Stimulated activated naive B cell treated with anti-CD40 and anti-IgM and Interleukin-4, amounts not matched to agents 10 μg/mL and 1 μg/mL and 100 μg/mL, for 72 hours (primary cell): ENCODE results near the gene SPATA2.
A peak's percentile ranks its signal among the peaks of the same experiment; 100 is the strongest.

Experiments used
- ATAC-seq, 2 donors: fragments of 150-1000 bp; cut with Tn5 transposase; replicated peaks; 2 replicates each; pipeline ENCODE4 v1.10.0; 2021; ENCODE audit warnings: moderate library complexity in 1 of 2
- DNase-seq: peaks from one replicate; pipeline ENCODE4 v3.0.0; 2021
- H3K27ac Mint-ChIP-seq: one replicate; pipeline ENCODE4 v1.8.0; 2022; ENCODE audit warnings: mild to moderate bottlenecking, mixed read lengths
- H3K27me3 Mint-ChIP-seq, 2 donors: one replicate each; pipeline ENCODE4 v1.8.0; 2022; ENCODE audit warnings: mixed read lengths in 2 of 2
- H3K36me3 Mint-ChIP-seq, 2 donors: one replicate each; pipeline ENCODE4 v1.8.0; 2022; ENCODE audit warnings: mixed read lengths in 2 of 2, mild to moderate bottlenecking in 1 of 2
- H3K4me1 Mint-ChIP-seq, 2 donors: one replicate each; pipeline ENCODE4 v1.8.0; 2022; ENCODE audit warnings: mixed read lengths in 2 of 2, mild to moderate bottlenecking in 1 of 2
- H3K4me3 Mint-ChIP-seq, 2 donors: one replicate each; pipeline ENCODE4 v1.8.0; 2022; ENCODE audit warnings: mild to moderate bottlenecking in 2 of 2, mixed read lengths in 2 of 2, moderate library complexity in 1 of 2
- H3K9me3 Mint-ChIP-seq, 2 donors: one replicate each; pipeline ENCODE4 v1.8.0; 2022; ENCODE audit warnings: mixed read lengths in 2 of 2, mild to moderate bottlenecking in 1 of 2

SPATA2 gene

DNA sequence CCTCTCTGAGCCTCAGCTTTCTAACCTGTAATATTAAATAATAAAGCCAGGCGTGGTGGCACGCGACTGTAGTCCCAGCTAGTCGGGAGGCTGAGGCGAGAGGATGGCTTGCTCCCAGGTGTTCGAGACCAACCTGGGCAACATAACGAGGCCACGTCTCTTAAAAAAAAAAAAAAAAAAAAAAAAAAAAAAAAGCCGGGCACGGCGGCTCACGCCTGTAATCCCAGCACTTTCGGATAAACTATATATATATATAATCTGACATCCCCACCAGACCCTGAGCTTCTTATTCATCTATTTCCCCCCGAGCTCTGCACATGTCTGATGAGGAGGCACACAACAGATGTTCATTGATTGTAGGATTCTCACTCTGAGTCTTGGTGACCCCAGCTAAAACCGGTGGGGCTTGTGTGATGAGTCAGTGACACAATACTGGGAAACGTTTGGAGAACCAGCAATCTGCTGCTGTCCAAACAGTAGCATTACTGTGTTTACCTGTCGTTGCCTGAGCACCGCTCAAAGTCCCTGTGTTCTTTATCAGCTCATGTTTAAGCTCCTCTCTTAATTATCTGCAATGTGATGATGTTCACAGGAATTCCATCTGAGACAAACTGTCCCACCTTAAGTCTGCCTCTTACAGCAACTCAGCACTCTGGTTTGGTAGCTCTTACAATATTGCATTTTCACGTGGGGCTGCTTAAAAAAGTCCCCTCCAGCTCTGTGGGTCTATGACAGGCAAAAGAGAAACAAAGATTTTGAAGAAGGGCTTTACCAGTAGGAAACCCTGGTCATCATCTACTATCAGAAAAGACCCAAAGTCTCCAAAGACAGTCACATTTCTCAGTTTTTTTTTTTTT is 1.0 kb upstream of the SPATA2 start:
- peak overlapping the region; percentile 96 to 98 for H3K4me3 Mint-ChIP-seq
- DNase-seq (no peak), ATAC-seq (no peak)
- H3K9me3 Mint-ChIP-seq, result no peaks in the 10 kb centered on the region
- H3K4me1 Mint-ChIP-seq, result peaks cover 12 to 37% of the 10 kb centered on the region in 2 donors
- H3K27ac Mint-ChIP-seq, result peak overlapping the region; percentile 100
- no peaks in the 10 kb centered on the region for H3K36me3 Mint-ChIP-seq
- no peaks in the 10 kb centered on the region for H3K27me3 Mint-ChIP-seq

DNA sequence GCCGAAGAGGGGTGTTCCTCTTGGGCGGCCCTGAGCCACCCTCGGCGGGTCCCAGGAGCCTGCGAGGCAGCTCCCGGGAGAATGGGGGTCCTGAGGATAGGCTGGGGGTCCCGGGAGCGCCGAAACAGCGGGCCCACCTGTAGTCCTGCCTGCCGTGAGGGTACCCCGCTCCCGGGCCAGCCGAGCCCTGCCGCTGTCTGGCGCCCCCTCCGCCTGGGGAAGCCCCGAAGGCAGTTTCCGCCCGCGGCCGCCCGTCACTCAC is 280 bp downstream of the SPATA2 start:
- peaks cover 13 to 37% of the 10 kb centered on the region in 2 donors for H3K4me1 Mint-ChIP-seq
- no peak for DNase-seq
- H3K27ac Mint-ChIP-seq, result peak overlapping the region; percentile 100
- H3K36me3 Mint-ChIP-seq, result peaks cover 0 to 4% of the 10 kb centered on the region in 2 donors
- no peaks in the 10 kb centered on the region for H3K9me3 Mint-ChIP-seq
- H3K27me3 Mint-ChIP-seq, result no peaks in the 10 kb centered on the region
- H3K4me3 Mint-ChIP-seq, result peak overlapping the region; percentile 96 to 98
- ATAC-seq, result peak; percentile 15 to 44

DNA sequence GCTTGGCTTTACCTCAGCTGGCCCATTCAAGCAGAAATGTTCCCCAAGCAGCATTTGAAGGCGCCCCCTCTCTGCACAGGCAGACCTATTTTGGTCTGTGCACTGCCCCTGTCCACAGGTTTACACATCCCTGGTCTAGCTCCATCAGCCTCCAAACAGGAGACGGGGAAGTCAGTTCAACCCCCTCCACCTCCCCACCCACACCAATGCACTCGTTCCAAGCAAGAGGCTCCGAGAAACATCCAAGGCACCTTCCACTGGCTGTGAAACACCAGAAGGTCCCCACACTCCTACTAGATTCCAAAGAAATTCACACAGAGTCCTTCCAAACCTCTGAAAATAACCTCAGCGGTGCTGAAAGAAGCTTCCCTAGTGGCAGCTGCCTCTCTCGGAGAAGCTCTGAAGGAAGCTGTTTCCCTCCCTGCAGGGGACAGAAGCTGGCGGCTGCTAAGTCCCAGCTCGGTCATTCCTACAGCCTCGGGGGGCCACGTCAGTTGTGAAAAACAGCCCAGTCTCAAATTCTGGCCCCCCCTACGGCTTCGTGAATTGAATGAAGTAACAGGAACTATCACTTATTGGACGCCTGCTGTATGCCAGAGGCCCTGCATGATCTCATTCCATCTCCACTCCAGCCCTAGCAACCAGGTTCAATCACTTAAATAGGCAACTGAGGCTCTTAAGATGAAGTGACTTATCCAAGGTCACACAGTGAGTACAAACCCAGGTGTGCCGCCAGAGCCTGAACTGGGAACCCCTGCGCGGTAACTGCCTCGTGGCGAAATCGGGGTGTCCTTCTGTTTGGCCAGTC is 815 bp downstream of the SPATA2 start:
- H3K4me3 Mint-ChIP-seq, result peak overlapping the region; percentile 96 to 98
- H3K9me3 Mint-ChIP-seq, result no peaks in the 10 kb centered on the region
- H3K27ac Mint-ChIP-seq, result peak overlapping the region; percentile 100
- peaks cover 2 to 9% of the 10 kb centered on the region in 2 donors for H3K36me3 Mint-ChIP-seq
- no peaks in the 10 kb centered on the region for H3K27me3 Mint-ChIP-seq
- ATAC-seq (peak; percentile 0 to 5), DNase-seq (no peak)
- H3K4me1 Mint-ChIP-seq, result peaks cover 14 to 37% of the 10 kb centered on the region in 2 donors

DNA sequence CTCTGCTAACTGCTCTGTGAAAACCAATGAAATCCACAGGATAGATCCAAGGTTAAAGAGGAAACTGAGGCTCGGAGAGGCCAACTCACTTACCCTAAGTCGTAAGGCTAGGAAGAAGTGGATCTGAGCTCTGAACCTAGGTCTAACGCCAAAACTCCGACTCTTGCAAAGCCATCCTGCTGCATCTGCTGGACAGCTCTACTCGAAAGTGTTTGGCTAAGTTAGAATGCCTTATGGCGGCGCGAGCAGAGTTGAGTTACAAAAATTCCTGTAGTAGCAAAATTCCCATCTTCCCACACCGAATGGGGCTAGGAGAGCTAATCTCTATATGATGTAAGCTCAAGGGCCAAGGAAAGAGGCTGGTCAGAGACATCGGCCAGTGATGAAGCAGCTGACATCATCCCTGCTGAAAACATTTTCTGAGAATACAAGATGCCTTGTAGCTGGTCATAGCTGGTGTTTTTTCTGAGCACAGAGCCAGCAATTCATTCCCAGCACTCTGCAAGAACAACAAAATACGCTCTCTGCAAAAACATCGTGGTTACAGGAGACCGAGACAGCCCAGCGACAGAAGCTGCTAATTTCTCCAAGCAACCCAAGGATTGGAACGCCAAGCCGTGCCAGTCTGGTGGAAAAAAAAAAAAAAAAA is 1.8 kb downstream of the SPATA2 start:
- H3K4me3 Mint-ChIP-seq, result peak overlapping the region in 1 of 2 donors; percentile 96
- DNase-seq, result no peak
- ATAC-seq, result no peak
- H3K4me1 Mint-ChIP-seq, result peaks cover 15 to 37% of the 10 kb centered on the region in 2 donors
- no peak overlapping the region for H3K27ac Mint-ChIP-seq
- no peaks in the 10 kb centered on the region for H3K27me3 Mint-ChIP-seq
- peaks cover 4 to 14% of the 10 kb centered on the region in 2 donors for H3K36me3 Mint-ChIP-seq
- no peaks in the 10 kb centered on the region for H3K9me3 Mint-ChIP-seq

DNA sequence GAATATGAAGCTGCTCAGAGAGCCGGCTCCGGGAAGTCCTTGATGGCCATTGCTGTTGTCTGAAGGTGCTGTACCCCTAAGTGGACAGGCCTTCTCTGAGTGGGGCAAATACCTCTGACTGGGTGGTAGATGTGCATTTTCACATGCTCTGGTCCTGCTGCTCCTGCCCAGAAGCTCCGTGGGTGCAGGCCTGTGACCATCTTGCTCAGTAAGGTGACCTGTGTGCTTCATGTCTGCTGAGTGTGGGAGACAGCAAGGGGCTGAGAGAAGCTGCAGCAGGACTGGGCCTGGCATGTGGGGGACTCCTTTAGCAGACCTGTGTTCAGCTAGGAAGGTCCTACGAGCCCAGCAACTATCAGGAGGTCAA is 5.0 kb downstream of the SPATA2 start:
- H3K27me3 Mint-ChIP-seq, result no peaks in the 10 kb centered on the region
- H3K4me1 Mint-ChIP-seq, result peaks cover 13 to 27% of the 10 kb centered on the region in 2 donors
- no peaks in the 10 kb centered on the region for H3K9me3 Mint-ChIP-seq
- no peak for DNase-seq
- H3K36me3 Mint-ChIP-seq, result peaks cover 22 to 38% of the 10 kb centered on the region in 2 donors
- H3K4me3 Mint-ChIP-seq, result no peak overlapping the region
- no peak for ATAC-seq
- no peak overlapping the region for H3K27ac Mint-ChIP-seq

DNA sequence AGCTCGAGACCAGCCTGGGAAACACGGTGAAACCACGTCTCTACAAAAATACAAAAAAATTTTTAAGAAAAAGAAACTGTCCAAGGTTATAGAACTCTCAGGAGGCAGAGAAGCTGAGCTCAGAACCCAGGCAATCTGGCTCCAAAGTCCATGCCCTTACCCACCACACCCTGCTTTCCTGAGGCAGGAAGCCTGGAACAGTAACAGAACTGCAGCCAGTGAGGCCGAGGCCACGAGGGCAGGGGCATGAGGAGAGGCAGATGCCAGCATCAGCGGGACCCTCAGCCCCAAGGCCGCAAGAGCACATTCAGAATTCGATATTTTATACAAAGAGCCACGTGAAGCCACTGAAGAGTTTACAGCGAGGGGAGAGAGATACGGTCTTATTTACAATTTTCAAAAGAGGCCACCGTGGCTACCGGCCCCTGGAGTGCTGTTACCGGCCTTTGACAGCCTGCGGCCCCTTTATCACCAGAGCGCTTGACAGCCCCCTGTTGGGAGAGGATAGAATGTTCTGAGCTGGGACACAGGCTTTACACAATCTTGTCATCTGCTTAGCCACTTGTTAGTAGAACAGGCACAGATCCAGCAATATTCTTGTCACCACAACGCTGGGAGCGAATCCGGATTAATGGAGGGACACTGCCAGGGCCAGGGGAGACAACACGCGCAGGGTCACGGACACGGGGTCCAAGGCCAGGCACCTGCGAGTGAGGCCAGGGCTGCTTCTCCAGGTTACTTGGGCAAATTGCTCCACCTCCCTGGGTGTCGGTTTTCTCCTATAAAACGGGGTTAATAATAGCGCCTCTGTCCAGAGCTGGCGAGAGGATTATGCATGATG is 5.6 kb downstream of the SPATA2 start:
- H3K27me3 Mint-ChIP-seq, result no peaks in the 10 kb centered on the region
- no peak for ATAC-seq
- H3K4me3 Mint-ChIP-seq, result no peak overlapping the region
- DNase-seq, result no peak
- no peak overlapping the region for H3K27ac Mint-ChIP-seq
- H3K36me3 Mint-ChIP-seq, result peaks cover 28 to 44% of the 10 kb centered on the region in 2 donors
- no peaks in the 10 kb centered on the region for H3K9me3 Mint-ChIP-seq
- peaks cover 15 to 24% of the 10 kb centered on the region in 2 donors for H3K4me1 Mint-ChIP-seq

DNA sequence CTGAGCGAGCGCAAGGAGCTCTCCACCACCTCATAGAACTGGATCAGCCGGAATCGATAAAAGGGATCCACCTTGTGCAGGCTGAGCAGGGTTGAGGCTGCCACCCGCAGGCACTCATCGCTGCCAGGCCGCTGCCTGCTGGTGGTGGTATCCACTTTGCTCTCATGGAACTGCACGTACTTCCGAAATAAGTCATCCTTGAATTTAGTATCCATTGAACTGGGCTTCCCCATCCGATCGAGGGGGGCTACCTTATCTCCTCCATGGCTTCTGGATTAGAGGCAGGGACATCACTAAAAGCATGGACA is 7.1 kb downstream of the SPATA2 start:
- DNase-seq (no peak), ATAC-seq (no peak)
- no peak overlapping the region for H3K4me3 Mint-ChIP-seq
- peaks cover 11 to 13% of the 10 kb centered on the region in 2 donors for H3K4me1 Mint-ChIP-seq
- no peaks in the 10 kb centered on the region for H3K27me3 Mint-ChIP-seq
- H3K36me3 Mint-ChIP-seq, result peaks cover 32 to 56% of the 10 kb centered on the region in 2 donors
- no peak overlapping the region for H3K27ac Mint-ChIP-seq
- no peaks in the 10 kb centered on the region for H3K9me3 Mint-ChIP-seq

DNA sequence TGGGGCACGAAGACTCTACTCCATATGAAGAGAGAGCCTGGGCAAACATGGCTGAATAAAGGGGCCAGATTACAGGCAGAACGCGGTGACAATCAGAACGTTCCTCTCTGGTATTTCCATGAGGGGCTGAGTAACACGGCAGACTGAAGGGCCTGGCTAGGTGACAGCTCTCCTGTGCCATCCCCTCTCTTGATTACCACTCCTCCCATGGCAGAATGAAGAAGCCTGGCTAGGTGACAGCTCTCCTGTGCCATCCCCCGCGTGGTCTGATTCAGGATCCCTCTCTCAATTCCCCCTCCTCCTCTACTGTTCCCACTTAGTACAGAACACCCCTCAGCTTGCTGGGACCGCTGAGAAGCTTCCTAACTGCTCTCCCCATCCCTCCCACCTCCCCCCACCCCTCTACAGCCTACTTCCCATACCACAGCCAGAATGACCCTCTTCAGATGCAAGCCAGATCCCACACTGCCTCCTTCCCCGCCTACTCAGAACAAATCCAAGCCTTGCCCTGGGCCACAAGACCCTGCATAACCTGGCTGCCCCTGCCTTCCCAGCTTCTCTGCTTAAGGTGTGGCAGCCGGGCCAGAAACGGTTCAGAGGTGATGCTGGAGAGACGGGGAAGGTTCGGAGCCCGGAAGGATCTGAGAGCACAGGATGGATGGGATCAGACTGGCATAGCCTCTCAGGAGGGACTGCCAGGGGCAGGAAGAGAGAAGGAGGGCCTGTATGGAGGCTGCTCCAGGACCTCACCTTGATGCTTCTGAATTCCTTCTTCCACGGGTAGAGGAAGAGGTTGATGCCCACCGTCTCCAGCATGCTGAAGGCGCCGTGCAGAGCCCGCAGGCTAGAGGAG is 7.7 kb downstream of the SPATA2 start:
- H3K27ac Mint-ChIP-seq, result no peak overlapping the region
- H3K4me1 Mint-ChIP-seq, result peaks cover 9 to 11% of the 10 kb centered on the region in 2 donors
- H3K36me3 Mint-ChIP-seq, result peaks cover 32 to 59% of the 10 kb centered on the region in 2 donors
- ATAC-seq (no peak), DNase-seq (no peak)
- no peak overlapping the region for H3K4me3 Mint-ChIP-seq
- H3K27me3 Mint-ChIP-seq, result no peaks in the 10 kb centered on the region
- no peaks in the 10 kb centered on the region for H3K9me3 Mint-ChIP-seq

DNA sequence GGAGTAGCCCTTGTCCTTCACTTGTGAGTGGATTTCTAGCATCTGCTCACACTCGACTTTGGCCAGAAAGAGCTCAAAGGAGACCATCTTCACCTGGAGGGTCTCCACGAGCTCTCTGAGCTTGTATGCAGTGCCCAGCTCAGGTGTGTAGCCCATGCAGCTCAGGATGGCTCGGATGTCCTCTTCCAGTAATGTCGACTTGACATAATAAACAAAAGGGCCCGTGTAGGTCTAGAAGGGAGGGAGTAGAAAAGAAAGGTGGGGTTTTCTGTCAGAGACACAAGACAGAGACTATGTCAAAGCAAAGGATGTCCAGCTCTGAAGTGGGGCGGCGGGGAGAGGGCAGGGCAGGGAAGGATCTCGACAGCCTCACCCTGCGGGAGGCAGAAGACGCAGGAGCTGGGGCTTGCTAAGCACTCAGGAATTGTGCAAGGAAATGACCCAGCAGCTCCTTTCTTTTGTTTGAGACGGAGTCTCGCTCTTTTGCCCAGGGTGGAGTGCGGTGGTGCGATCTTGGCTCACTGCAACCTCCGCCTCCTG is 8.6 kb downstream of the SPATA2 start:
- no peaks in the 10 kb centered on the region for H3K9me3 Mint-ChIP-seq
- no peak overlapping the region for H3K27ac Mint-ChIP-seq

DNA sequence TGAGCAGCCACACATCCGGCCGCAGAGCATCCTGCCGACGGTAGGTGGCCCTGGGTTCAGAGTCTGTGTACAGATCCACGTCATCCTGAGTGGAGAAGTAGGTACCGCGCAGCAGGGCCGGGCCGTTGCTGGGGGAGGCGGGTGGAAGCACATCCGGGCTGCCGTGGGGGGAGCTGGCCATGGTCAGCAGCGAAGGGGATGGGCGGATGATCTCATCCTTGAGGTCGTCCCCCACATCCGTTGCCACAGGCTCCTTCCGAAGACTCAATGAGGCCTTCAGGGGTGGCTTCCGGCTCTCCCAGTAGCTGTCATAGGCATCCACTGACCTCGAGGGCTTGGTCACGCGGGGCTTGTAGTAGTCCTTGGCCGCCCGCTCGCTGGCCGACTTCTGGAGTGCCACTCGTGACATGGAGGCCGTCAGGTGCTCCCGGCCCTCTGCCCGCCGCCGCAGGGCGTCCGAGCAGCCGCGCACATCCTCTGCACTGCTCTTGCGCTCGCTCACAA is 9.2 kb downstream of the SPATA2 start:
- Mint-ChIP-seq H3K36me3 (peaks cover 32 to 61% of the 10 kb centered on the region in 2 donors), H3K9me3 (no peaks in the 10 kb centered on the region), H3K27ac (no peak overlapping the region), H3K4me3 (no peak overlapping the region), H3K4me1 (peaks cover 0 to 11% of the 10 kb centered on the region in 2 donors), H3K27me3 (no peaks in the 10 kb centered on the region)
- DNase-seq (no peak), ATAC-seq (no peak)

More for the DNA sequence above, 8.6 kb downstream of the SPATA2 start:
- Mint-ChIP-seq H3K4me1 (peaks cover 2 to 11% of the 10 kb centered on the region in 2 donors), H3K4me3 (no peak overlapping the region), H3K27me3 (no peaks in the 10 kb centered on the region), H3K36me3 (peaks cover 32 to 61% of the 10 kb centered on the region in 2 donors)
- no peak for DNase-seq
- no peak for ATAC-seq

DNA sequence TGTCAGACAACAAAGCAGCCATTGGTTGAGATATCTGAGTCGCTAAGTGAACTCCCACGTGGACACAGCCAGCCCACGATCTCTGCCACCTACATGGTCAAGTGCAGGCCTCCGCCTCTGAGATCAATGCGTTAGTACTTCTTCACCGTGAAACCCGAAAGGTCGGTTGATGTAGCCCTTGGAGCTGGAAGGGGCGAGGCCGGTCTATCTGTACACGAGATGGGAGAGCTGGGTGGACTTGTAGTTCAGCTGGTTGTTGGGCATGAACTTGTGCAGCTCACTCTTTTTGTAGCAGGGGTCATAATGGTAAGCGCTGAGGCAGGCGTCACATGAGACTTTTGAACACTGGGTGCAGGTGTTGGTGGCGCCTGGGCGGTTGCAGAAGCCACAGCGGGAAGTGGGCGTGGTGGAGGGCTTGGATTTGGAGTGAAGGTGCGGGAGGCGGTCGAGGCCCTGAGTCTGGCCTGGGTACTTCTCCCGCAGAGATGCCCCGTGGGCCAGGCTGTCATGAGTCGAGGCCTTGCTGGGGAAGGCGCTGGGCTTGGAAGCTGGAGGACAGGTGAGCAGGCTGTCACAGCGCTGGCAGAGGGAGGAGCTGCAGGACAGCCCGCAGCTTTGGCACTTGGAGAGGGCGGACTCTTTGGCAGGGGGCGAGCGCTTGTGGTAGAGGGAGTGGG is 9.8 kb downstream of the SPATA2 start:
- H3K4me3 Mint-ChIP-seq, result no peak overlapping the region

DNA sequence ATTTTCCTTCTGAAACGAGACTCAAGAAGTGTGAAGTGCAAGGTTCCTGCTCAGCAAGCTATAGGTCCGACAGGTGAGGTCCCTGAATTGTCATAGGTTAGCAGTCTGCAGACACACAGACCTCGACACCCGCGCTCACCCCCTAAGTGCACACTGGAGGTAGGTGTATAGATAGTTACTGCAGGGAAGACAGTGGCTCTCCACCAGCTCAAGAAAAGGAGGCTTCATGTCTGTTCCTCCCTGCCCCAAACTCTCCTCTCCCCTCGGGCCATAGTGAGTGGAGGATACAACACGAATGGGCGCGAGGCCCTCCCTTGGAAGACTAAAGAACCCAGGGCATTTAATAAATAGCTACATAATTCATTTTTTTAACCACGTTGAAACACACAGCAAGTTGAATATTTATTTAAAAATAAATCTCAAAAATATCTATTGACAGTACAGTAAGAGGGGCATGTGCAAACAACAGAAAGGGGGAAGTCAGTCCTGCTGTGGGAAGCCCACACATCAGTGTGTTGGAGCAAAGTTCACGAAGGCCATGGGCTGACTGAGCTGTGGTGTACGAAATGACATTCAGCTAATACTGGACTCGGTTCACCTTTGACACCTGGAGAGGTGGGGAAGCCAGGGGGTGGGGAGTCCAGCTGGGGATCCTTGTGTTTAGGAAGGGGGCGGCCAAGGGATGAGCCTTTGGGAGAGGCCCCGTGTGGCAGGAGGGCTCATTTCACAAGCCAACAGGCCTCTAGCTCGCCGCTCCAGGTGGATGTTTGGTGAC is 10.7 kb downstream of the SPATA2 start:
- ATAC-seq, result no peak
- no peak overlapping the region for H3K27ac Mint-ChIP-seq
- H3K4me3 Mint-ChIP-seq, result no peak overlapping the region
- H3K36me3 Mint-ChIP-seq, result peaks cover 31 to 56% of the 10 kb centered on the region in 2 donors
- DNase-seq, result no peak
- H3K27me3 Mint-ChIP-seq, result no peaks in the 10 kb centered on the region
- H3K9me3 Mint-ChIP-seq, result no peaks in the 10 kb centered on the region
- H3K4me1 Mint-ChIP-seq, result peaks cover 0 to 9% of the 10 kb centered on the region in 2 donors

More for the DNA sequence above, 9.8 kb downstream of the SPATA2 start:
- ATAC-seq (no peak), DNase-seq (no peak)
- no peaks in the 10 kb centered on the region for H3K9me3 Mint-ChIP-seq
- H3K4me1 Mint-ChIP-seq, result peaks cover 0 to 11% of the 10 kb centered on the region in 2 donors
- H3K36me3 Mint-ChIP-seq, result peaks cover 32 to 61% of the 10 kb centered on the region in 2 donors
- no peaks in the 10 kb centered on the region for H3K27me3 Mint-ChIP-seq
- no peak overlapping the region for H3K27ac Mint-ChIP-seq
